SK-N-SH treated with all-trans-retinoic acid at 6 μM for 48 hours (cell line): Measurements from ENCODE around the gene HSPG2.
A peak's percentile ranks its signal among the peaks of the same experiment; 100 is the strongest.

Experiments
- ATAC-seq: fragments of 200-7000 bp; cut with Tn5 transposase; 3 replicates; pipeline ENCODE4 v1.9.1; 2020; ENCODE audit warnings: mild to moderate bottlenecking, moderate library complexity
- ARNTL ChIP-seq: fragments of 450-650 bp; formaldehyde crosslinking; IDR thresholded peaks from 2 replicates; pipeline ENCODE4 v1.5.0; 2020; ENCODE audit warnings: low read depth, mild to moderate bottlenecking, moderate library complexity, borderline replicate concordance
- BACH2 ChIP-seq: fragments of 250-450 bp; sonication (Bioruptor Pico); IDR thresholded peaks from 2 replicates; pipeline ENCODE4 v1.9.0; 2021; ENCODE audit warnings: mild to moderate bottlenecking, borderline replicate concordance
- CSDC2 ChIP-seq: fragments of 250-450 bp; sonication (Bioruptor Pico); IDR thresholded peaks from 2 replicates; pipeline ENCODE4 v1.5.0; 2020; ENCODE audit warnings: mild to moderate bottlenecking, moderate library complexity
- ESRRG ChIP-seq: fragments of 250-450 bp; sonication (Bioruptor Pico); IDR thresholded peaks from 2 replicates; pipeline ENCODE4 v1.6.1; 2021; ENCODE audit warnings: mild to moderate bottlenecking
- GLIS3 ChIP-seq: fragments of 250-450 bp; sonication (Bioruptor Pico); IDR thresholded peaks from 2 replicates; pipeline ENCODE4 v1.5.0; 2020; ENCODE audit warnings: mild to moderate bottlenecking, moderate library complexity
- POU6F1 ChIP-seq: fragments of 250-450 bp; sonication (Bioruptor Pico); IDR thresholded peaks from 2 replicates; pipeline ENCODE4 v1.8.0; 2021; ENCODE audit warnings: low read depth, mild to moderate bottlenecking, moderate library complexity, borderline replicate concordance
- PPARA ChIP-seq: fragments of 250-450 bp; sonication (Bioruptor Pico); IDR thresholded peaks from 2 replicates; pipeline ENCODE4 v1.5.0; 2020; ENCODE audit warnings: mild to moderate bottlenecking, borderline replicate concordance
- RARB ChIP-seq: fragments of 250-450 bp; sonication (Bioruptor Pico); IDR thresholded peaks from 2 replicates; pipeline ENCODE4 v1.8.0; 2021; ENCODE audit warnings: mild to moderate bottlenecking, moderate library complexity
- SNAI2 ChIP-seq: fragments of 250-450 bp; sonication (Bioruptor Pico); IDR thresholded peaks from 2 replicates; pipeline ENCODE4 v1.5.0; 2020; ENCODE audit warnings: mild to moderate bottlenecking, moderate library complexity
- TCF4 ChIP-seq: fragments of 250-450 bp; sonication (Bioruptor Pico); IDR thresholded peaks from 2 replicates; pipeline ENCODE4 v1.8.0; 2021; ENCODE audit warnings: mild to moderate bottlenecking, moderate library complexity, borderline replicate concordance
- TOX ChIP-seq: fragments of 250-450 bp; sonication (Bioruptor Pico); IDR thresholded peaks from 2 replicates; pipeline ENCODE4 v1.8.0; 2021; ENCODE audit warnings: mild to moderate bottlenecking, moderate library complexity, borderline replicate concordance
- ZC3H10 ChIP-seq: fragments of 250-450 bp; sonication (Bioruptor Pico); IDR thresholded peaks from 2 replicates; pipeline ENCODE4 v1.5.1; 2021; ENCODE audit warnings: mild to moderate bottlenecking, moderate library complexity
- ZFP3 ChIP-seq: fragments of 250-450 bp; sonication (Bioruptor Pico); IDR thresholded peaks from 2 replicates; pipeline ENCODE4 v1.5.0; 2020; ENCODE audit warnings: mild to moderate bottlenecking, moderate library complexity
- ZFP30 ChIP-seq: fragments of 450-650 bp; formaldehyde crosslinking; IDR thresholded peaks from 2 replicates; pipeline ENCODE4 v1.5.0; 2022; ENCODE audit warnings: mild to moderate bottlenecking, moderate library complexity
- ZNF565 ChIP-seq: fragments of 450-650 bp; formaldehyde crosslinking; conservative IDR thresholded peaks from 2 replicates; pipeline ENCODE4 v1.5.0; 2020; ENCODE audit warnings: low read depth, mild to moderate bottlenecking, moderate library complexity
- ZNF70 ChIP-seq: fragments of 450-650 bp; formaldehyde crosslinking; IDR thresholded peaks from 2 replicates; pipeline ENCODE4 v1.5.0; 2020; ENCODE audit warnings: mild to moderate bottlenecking, moderate library complexity
- ZNF8 ChIP-seq: fragments of 450-650 bp; formaldehyde crosslinking; IDR thresholded peaks from 2 replicates; pipeline ENCODE4 v1.5.0; 2020; ENCODE audit warnings: mild to moderate bottlenecking, moderate library complexity
- TF ChIP-seq, protein P1 (sequence below): fragments of 250-450 bp; sonication (Bioruptor Pico); IDR thresholded peaks from 2 replicates; pipeline ENCODE4 v1.5.0; 2020; ENCODE audit warnings: mild to moderate bottlenecking, moderate library complexity
- TF ChIP-seq, protein P2 (sequence below): fragments of 250-450 bp; sonication (Bioruptor Pico); IDR thresholded peaks from 2 replicates; pipeline ENCODE4 v1.5.1; 2020; ENCODE audit warnings: low read depth, mild to moderate bottlenecking, moderate library complexity

Gene HSPG2

GRCh38 chr1:21930080-21930571 lies 7.0 kb downstream of the HSPG2 start:
- no peak for TF ChIP-seq RARB (CRISPR knock-in tag)
- TF ChIP-seq ZNF8 (CRISPR knock-in tag): no peak
- no peak for TF ChIP-seq ZFP3
- TF ChIP-seq ZNF565 (CRISPR knock-in tag): no peak
- TF ChIP-seq ZNF70 (CRISPR knock-in tag): no peak
- no peak for TF ChIP-seq BACH2 (CRISPR knock-in tag)
- no peak for TF ChIP-seq ZC3H10
- TF ChIP-seq SNAI2 (CRISPR knock-in tag): no peak
- no peak for TF ChIP-seq POU6F1 (CRISPR knock-in tag)
- TF ChIP-seq CSDC2 (CRISPR knock-in tag): no peak
- TF ChIP-seq, protein P1, sequence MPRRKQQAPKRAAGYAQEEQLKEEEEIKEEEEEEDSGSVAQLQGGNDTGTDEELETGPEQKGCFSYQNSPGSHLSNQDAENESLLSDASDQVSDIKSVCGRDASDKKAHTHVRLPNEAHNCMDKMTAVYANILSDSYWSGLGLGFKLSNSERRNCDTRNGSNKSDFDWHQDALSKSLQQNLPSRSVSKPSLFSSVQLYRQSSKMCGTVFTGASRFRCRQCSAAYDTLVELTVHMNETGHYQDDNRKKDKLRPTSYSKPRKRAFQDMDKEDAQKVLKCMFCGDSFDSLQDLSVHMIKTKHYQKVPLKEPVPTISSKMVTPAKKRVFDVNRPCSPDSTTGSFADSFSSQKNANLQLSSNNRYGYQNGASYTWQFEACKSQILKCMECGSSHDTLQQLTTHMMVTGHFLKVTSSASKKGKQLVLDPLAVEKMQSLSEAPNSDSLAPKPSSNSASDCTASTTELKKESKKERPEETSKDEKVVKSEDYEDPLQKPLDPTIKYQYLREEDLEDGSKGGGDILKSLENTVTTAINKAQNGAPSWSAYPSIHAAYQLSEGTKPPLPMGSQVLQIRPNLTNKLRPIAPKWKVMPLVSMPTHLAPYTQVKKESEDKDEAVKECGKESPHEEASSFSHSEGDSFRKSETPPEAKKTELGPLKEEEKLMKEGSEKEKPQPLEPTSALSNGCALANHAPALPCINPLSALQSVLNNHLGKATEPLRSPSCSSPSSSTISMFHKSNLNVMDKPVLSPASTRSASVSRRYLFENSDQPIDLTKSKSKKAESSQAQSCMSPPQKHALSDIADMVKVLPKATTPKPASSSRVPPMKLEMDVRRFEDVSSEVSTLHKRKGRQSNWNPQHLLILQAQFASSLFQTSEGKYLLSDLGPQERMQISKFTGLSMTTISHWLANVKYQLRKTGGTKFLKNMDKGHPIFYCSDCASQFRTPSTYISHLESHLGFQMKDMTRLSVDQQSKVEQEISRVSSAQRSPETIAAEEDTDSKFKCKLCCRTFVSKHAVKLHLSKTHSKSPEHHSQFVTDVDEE: no peak
- TF ChIP-seq ARNTL: no peak
- TF ChIP-seq, protein P2, sequence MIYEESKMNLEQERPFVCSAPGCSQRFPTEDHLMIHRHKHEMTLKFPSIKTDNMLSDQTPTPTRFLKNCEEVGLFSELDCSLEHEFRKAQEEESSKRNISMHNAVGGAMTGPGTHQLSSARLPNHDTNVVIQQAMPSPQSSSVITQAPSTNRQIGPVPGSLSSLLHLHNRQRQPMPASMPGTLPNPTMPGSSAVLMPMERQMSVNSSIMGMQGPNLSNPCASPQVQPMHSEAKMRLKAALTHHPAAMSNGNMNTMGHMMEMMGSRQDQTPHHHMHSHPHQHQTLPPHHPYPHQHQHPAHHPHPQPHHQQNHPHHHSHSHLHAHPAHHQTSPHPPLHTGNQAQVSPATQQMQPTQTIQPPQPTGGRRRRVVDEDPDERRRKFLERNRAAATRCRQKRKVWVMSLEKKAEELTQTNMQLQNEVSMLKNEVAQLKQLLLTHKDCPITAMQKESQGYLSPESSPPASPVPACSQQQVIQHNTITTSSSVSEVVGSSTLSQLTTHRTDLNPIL (CRISPR knock-in tag): no peak
- TF ChIP-seq GLIS3 (CRISPR knock-in tag): no peak
- TF ChIP-seq TOX (CRISPR knock-in tag): no peak
- no peak for TF ChIP-seq PPARA (CRISPR knock-in tag)
- no peak for TF ChIP-seq ZFP30 (CRISPR knock-in tag)
- TF ChIP-seq ESRRG: no peak
- ATAC-seq: no peak

DNA sequence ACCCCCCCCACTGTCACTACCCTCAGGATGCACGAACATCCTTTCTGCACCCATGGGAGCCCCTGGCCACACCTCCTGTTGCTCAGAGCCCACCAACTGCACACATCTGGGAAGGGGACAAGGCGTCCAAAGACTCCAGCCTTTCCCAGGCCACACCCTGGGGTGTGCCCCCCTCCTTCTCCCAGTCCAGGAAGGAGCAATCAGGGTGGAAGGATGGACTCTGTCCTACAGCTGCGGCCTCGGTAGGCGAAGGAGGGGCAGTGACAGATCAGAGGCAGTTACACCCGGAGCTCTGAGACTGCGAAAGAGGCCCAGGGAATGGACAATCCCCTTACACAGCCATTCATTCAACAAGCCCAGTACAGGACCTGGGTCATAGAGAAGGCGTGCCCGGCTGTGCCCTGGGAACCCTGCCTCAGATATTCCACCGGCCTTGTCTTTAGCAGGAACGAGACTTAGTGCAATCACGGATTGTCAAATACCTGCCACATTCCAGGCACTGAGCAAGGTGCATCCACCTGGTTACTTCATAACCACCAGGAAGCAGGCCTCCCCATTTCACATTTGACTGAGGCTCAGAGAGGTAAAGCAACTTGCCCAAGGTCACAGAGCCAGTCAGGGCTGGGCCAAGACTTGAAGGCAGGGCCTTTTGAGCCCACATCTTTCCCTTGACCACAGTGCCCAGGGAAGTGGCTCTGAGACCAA lies 9.4 kb downstream of the HSPG2 start:
- TF ChIP-seq BACH2 (CRISPR knock-in tag) (no peak), ZC3H10 (no peak), ARNTL (no peak)
- TF ChIP-seq, protein P1: no peak
- no peak for ATAC-seq

GRCh38 chr1:21926814-21927532 lies 10.1 kb downstream of the HSPG2 start:
- TF ChIP-seq ZC3H10 (no peak), ZFP30 (CRISPR knock-in tag) (no peak), TCF4 (CRISPR knock-in tag) (no peak), RARB (CRISPR knock-in tag) (no peak), TOX (CRISPR knock-in tag) (no peak), CSDC2 (CRISPR knock-in tag) (no peak), ZNF70 (CRISPR knock-in tag) (no peak), BACH2 (CRISPR knock-in tag) (no peak)
- peak; percentile 9 for ATAC-seq
